Mesothelial cell of epicardium (in vitro differentiated cells): Measurements from ENCODE around the gene PLCB4. TPM values are rescaled to one million over a fixed set of nuclear protein-coding genes. Genes with fewer than 3 reads are reported as not detected.
"Not testable (repeated sequence)": the region's sequence is repeated elsewhere in the genome, so short reads cannot be mapped to it uniquely, and the experiment has no call there.

Experiments
- DNase-seq, 2 experiments: peaks; one replicate each; pipeline ENCODE4 v3.0.0; 2021; ENCODE audit warnings: low spot score in 2 of 2; ENCODE audit not compliant: unreplicated experiment in 2 of 2
- H3K27ac Mint-ChIP-seq: 2 replicates; pipeline ENCODE4 v1.8.0; 2021; ENCODE audit warnings: mixed read lengths
- H3K27me3 Mint-ChIP-seq: 2 replicates; pipeline ENCODE4 v1.8.0; 2021; ENCODE audit warnings: low read depth, mixed read lengths
- H3K36me3 Mint-ChIP-seq: 2 replicates; pipeline ENCODE4 v1.8.0; 2021; ENCODE audit warnings: mixed read lengths
- H3K4me1 Mint-ChIP-seq: 2 replicates; pipeline ENCODE4 v1.8.0; 2021; ENCODE audit warnings: mixed read lengths
- H3K4me3 Mint-ChIP-seq: 2 replicates; pipeline ENCODE4 v1.8.0; 2021; ENCODE audit warnings: mild to moderate bottlenecking, moderate library complexity, mixed read lengths
- H3K9me3 Mint-ChIP-seq: 2 replicates; pipeline ENCODE4 v1.8.0; 2021; ENCODE audit warnings: mixed read lengths
- total RNA-seq: library from RNA; stranded (reverse); gene quantifications from 3 replicates; pipeline ENCODE4 v1.2.1, GENCODE V29; 2021
- TF ChIP-seq, protein P1 (sequence below): fragments of 200-600 bp; sonication (generic); IDR thresholded peaks from one replicate; pipeline ENCODE4 v1.5.0; 2021; ENCODE audit warnings: antibody characterized with exemption; ENCODE audit not compliant: unreplicated experiment

PLCB4 gene
- total RNA-seq, 1 donor from 2014 or later: 14.0 TPM

- H3K36me3 Mint-ChIP-seq: peaks cover 6% of the 10 kb centered on the region
- TF ChIP-seq, protein P1, sequence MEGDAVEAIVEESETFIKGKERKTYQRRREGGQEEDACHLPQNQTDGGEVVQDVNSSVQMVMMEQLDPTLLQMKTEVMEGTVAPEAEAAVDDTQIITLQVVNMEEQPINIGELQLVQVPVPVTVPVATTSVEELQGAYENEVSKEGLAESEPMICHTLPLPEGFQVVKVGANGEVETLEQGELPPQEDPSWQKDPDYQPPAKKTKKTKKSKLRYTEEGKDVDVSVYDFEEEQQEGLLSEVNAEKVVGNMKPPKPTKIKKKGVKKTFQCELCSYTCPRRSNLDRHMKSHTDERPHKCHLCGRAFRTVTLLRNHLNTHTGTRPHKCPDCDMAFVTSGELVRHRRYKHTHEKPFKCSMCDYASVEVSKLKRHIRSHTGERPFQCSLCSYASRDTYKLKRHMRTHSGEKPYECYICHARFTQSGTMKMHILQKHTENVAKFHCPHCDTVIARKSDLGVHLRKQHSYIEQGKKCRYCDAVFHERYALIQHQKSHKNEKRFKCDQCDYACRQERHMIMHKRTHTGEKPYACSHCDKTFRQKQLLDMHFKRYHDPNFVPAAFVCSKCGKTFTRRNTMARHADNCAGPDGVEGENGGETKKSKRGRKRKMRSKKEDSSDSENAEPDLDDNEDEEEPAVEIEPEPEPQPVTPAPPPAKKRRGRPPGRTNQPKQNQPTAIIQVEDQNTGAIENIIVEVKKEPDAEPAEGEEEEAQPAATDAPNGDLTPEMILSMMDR: no peak
Measured at GRCh38 chr20:9146649-9147048, 77.8 kb downstream of the PLCB4 start.

DNA sequence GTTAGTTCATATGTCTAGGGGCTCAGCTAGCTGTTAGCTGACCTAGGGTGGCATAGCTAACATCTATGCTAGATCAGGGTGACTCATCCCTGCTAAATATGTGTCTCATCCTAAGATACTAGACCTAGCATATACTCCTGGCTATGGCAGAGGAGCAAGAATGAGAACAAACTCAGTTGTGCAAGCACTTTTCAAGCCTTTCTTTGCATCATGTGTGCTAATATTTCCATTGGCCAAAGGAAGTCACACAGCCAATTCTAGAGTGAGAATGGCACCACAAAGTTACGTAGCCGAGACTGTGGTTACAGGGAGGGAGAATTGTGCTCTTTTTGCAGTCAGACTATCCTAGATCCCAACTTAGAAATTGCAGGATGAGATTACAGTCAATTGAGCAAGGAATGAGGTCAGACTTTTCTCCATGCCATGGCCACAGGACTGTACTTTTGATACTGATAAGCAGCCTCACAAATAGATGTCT lies 78.7 kb downstream of the PLCB4 start:
- peaks cover 17% of the 10 kb centered on the region for H3K9me3 Mint-ChIP-seq
- no peak overlapping the region for H3K27ac Mint-ChIP-seq
- DNase-seq: no peak
- H3K36me3 Mint-ChIP-seq: peaks cover 9% of the 10 kb centered on the region
- no peaks in the 10 kb centered on the region for H3K27me3 Mint-ChIP-seq
- H3K4me1 Mint-ChIP-seq: no peaks in the 10 kb centered on the region
- H3K4me3 Mint-ChIP-seq: no peak overlapping the region
- TF ChIP-seq, protein P1: no peak

More at GRCh38 chr20:9146649-9147048, 77.8 kb downstream of the PLCB4 start:
- H3K27ac Mint-ChIP-seq: no peak overlapping the region
- DNase-seq: no peak
- no peaks in the 10 kb centered on the region for H3K4me1 Mint-ChIP-seq
- H3K27me3 Mint-ChIP-seq: no peaks in the 10 kb centered on the region
- peaks cover 14% of the 10 kb centered on the region for H3K9me3 Mint-ChIP-seq
- no peak overlapping the region for H3K4me3 Mint-ChIP-seq

DNA sequence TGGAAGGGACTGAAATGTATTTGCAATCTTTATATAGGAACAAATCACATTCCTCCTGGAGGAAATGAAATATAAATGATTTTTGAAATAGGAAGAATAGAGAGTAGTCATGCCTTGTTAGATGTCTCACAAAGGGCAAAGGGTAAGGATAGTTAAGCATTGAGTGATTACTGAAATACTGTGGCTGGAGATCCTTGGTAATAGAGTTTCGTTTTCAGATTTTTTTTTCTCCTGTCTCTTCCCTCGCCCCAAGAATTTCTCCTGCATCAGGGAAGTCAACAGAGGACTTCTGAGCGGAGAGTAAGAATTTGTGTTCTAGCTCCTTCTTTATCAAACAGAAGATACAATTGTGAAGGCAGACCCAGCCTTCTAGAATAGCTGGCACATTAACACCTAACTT lies 79.4 kb downstream of the PLCB4 start:
- Mint-ChIP-seq H3K4me3 (no peak overlapping the region), H3K27me3 (no peaks in the 10 kb centered on the region), H3K27ac (no peak overlapping the region), H3K4me1 (no peaks in the 10 kb centered on the region), H3K36me3 (peaks cover 12% of the 10 kb centered on the region), H3K9me3 (peaks cover 17% of the 10 kb centered on the region)
- TF ChIP-seq, protein P1: no peak
- DNase-seq: no peak

GRCh38 chr20:9149087-9149486 lies 80.2 kb downstream of the PLCB4 start:
- peaks cover 14% of the 10 kb centered on the region for H3K36me3 Mint-ChIP-seq
- no peaks in the 10 kb centered on the region for H3K4me1 Mint-ChIP-seq
- H3K9me3 Mint-ChIP-seq: peaks cover 25% of the 10 kb centered on the region
- no peak overlapping the region for H3K27ac Mint-ChIP-seq
- no peaks in the 10 kb centered on the region for H3K27me3 Mint-ChIP-seq
- DNase-seq: no peak
- no peak overlapping the region for H3K4me3 Mint-ChIP-seq
- TF ChIP-seq, protein P1: no peak

DNA sequence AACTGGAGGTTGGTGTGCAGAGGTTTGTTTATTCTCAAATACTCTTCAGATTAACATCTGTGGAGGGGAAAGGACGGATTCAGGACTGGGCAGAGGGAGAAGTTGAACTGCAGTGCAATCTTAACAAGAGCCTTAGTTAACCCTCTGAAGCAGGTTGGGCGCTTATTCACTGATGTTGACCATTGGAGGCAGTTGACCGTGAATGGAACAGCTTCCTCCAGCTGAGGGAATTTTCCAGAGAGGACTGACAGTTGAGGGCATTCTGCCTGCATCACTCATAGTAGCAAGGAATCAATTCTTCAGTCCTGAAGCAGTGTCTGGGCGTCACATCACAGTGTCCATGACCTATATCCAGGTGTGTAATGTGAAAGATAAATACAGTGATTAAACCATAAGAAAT lies 80.9 kb downstream of the PLCB4 start:
- Mint-ChIP-seq H3K4me3 (no peak overlapping the region), H3K27ac (no peak overlapping the region), H3K27me3 (no peaks in the 10 kb centered on the region), H3K9me3 (peaks cover 26% of the 10 kb centered on the region), H3K36me3 (peaks cover 14% of the 10 kb centered on the region), H3K4me1 (no peaks in the 10 kb centered on the region)
- TF ChIP-seq, protein P1: no peak
- no peak for DNase-seq

DNA sequence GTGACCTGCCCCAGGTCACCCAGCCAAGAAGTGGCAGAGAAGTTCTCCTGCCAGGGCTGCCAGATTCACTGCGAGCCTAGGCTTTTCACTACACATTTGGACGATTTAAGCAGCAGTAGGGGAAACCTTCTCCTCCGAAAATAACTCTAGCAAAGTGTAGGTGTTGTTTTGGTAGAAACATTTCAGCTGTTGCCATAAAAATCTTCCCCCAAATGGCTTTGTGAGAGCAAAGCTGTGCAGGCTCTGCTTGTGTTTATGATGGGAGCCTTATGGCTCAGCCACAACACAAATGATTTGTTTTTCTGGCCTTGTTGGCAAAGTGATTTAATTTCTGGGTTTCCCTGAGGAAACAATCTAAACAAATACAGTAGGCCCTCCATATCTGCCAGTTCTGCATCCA lies 81.8 kb downstream of the PLCB4 start:
- no peak overlapping the region for H3K4me3 Mint-ChIP-seq
- H3K27me3 Mint-ChIP-seq: no peaks in the 10 kb centered on the region
- peaks cover 30% of the 10 kb centered on the region for H3K9me3 Mint-ChIP-seq
- no peaks in the 10 kb centered on the region for H3K4me1 Mint-ChIP-seq
- DNase-seq: no peak
- peaks cover 14% of the 10 kb centered on the region for H3K36me3 Mint-ChIP-seq
- TF ChIP-seq, protein P1: no peak
- H3K27ac Mint-ChIP-seq: no peak overlapping the region

DNA sequence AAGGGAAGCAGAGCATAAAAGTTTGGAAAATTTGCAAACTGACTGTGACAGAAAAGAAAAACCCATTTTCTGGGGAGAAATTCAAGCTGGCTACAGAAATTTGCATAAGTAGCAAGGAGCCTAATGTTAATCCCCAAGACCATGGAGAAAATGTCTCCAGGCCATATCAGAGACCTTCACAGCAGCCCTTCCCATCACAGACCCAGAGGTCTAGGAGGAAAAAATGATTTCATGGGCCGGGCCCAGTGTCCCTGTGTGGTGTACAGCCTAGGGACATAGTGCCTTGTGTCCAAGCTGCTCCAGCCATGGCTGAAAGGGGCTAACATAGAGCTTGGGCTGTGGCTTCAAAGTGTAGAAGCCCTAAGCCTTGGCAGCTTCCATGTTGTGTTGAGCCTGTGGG lies 83.3 kb downstream of the PLCB4 start:
- H3K4me1 Mint-ChIP-seq, H3K27ac Mint-ChIP-seq, H3K27me3 Mint-ChIP-seq, DNase-seq, H3K4me3 Mint-ChIP-seq: not testable (repeated sequence)
- Mint-ChIP-seq H3K36me3 (peaks cover 14% of the 10 kb centered on the region), H3K9me3 (peaks cover 23% of the 10 kb centered on the region)
